Daoy (cell line): ENCODE measurements around the gene MARK4. TPM values are rescaled to one million over a fixed set of nuclear protein-coding genes. Genes with fewer than 3 reads are reported as not detected.

Experiments
- total RNA-seq: library from RNA; depleted of rRNA; stranded (reverse); fragments of >200 nt; shearing (Covaris generic); gene quantifications from 2 replicates; pipeline ENCODE4 v1.2.3, GENCODE V29; 2014; rRNA removed

The MARK4 gene
- total RNA-seq, 1 experiment from 2014 or later = 8.1 TPM

Other genes with a start within 250 kb of the MARK4 start
- 15.5 and 25.3 TPM in 2 replicates for gene RELB, start 249.8 kb upstream of the MARK4 start, total RNA-seq
- gene CLASRP, start 212.2 kb upstream of the MARK4 start, total RNA-seq = 61.6 and 80.7 TPM in 2 replicates
- 0.06 TPM in 1 of 2 replicates, not detected in the other for gene ZNF296, start 174.8 kb upstream of the MARK4 start, total RNA-seq
- gene GEMIN7, start 172.0 kb upstream of the MARK4 start, total RNA-seq = 43.3 and 70.7 TPM in 2 replicates
- 18.1 and 30.6 TPM in 2 replicates for gene PPP1R37, start 158.1 kb upstream of the MARK4 start, total RNA-seq
- gene NKPD1, start 90.3 kb upstream of the MARK4 start, total RNA-seq = 0.11 and 1.4 TPM in 2 replicates
- 4.3 and 8.4 TPM in 2 replicates for gene TRAPPC6A, start 73.0 kb upstream of the MARK4 start, total RNA-seq
- gene BLOC1S3, start 72.5 kb upstream of the MARK4 start, total RNA-seq = 3.9 and 6.9 TPM in 2 replicates
- 0.17 and 0.39 TPM in 2 replicates for gene EXOC3L2, start 5.9 kb upstream of the MARK4 start, total RNA-seq
- 0.06 TPM in 1 of 2 replicates, not detected in the other for gene CKM, start 71.6 kb downstream of the MARK4 start, total RNA-seq
- gene KLC3, start 89.5 kb downstream of the MARK4 start, total RNA-seq = 1.3 and 3.8 TPM in 2 replicates
- 12.6 and 16.9 TPM in 2 replicates for gene ERCC2, start 119.3 kb downstream of the MARK4 start, total RNA-seq
- 3.7 and 13.4 TPM in 2 replicates for gene PPP1R13L, start 153.8 kb downstream of the MARK4 start, total RNA-seq
- gene POLR1G, start 155.4 kb downstream of the MARK4 start, total RNA-seq = 24.7 and 32.1 TPM in 2 replicates
- gene ERCC1, start 172.6 kb downstream of the MARK4 start, total RNA-seq = 121 and 154 TPM in 2 replicates
- gene FOSB, start 216.7 kb downstream of the MARK4 start, total RNA-seq = 0.80 and 0.83 TPM in 2 replicates
- 0.98 and 3.5 TPM in 2 replicates for gene RTN2, start 245.8 kb downstream of the MARK4 start, total RNA-seq
- 0.15 and 0.80 TPM in 2 replicates for gene PPM1N, start 247.2 kb downstream of the MARK4 start, total RNA-seq